PFSK-1 (cell line): ENCODE data around the gene SP110.

Experiments
- FOXP2 ChIP-seq: optimal IDR thresholded peaks from 2 replicates; pipeline ENCODE3; 2011; ENCODE audit warnings: borderline replicate concordance, control low read depth, inconsistent platforms; ENCODE audit not compliant: insufficient read depth; ENCODE audit errors: extremely low read length, extremely low read depth
- POLR2AphosphoS5 ChIP-seq: IDR thresholded peaks from 2 replicates; pipeline ENCODE4 v1.6.1; 2012; ENCODE audit warnings: low read depth, mild to moderate bottlenecking, control low read depth, low read length, moderate library complexity
- REST ChIP-seq, 2 experiments: IDR thresholded peaks; 2 replicates each; pipeline versions ENCODE4 v1.6.1 to v1.8.0; 2011 to 2012; ENCODE audit warnings: low read depth in 2 of 2, low read length in 2 of 2, control low read depth in 1 of 2, inconsistent platforms in 1 of 2, mild to moderate bottlenecking in 1 of 2, moderate library complexity in 1 of 2; ENCODE audit not compliant: insufficient read depth in 1 of 2
- SIN3A ChIP-seq: IDR thresholded peaks from 2 replicates; pipeline ENCODE4 v1.6.1; 2012; ENCODE audit warnings: mild to moderate bottlenecking, low read length, moderate library complexity, borderline replicate concordance; ENCODE audit not compliant: insufficient read depth
- TAF1 ChIP-seq: IDR thresholded peaks from 2 replicates; pipeline ENCODE4 v1.6.1; 2012; ENCODE audit warnings: low read length, control low read depth, borderline replicate concordance; ENCODE audit not compliant: insufficient read depth

GRCh38 chr2:230220347-230220969, 674 bp upstream of the SP110 start:
- TF ChIP-seq TAF1, result no peak
- no peak for TF ChIP-seq SIN3A
- TF ChIP-seq REST (IDR thresholded peaks at IDR 0.05; ENCODE audit: insufficient read depth in 1 of 2, low read depth in 2 of 2, low read length in 2 of 2), result no peak
- no peak for TF ChIP-seq POLR2AphosphoS5
- no peak for TF ChIP-seq FOXP2
